NCI-H1105 treated with DMSO at 0.1 percent for 48 hours (cell line): ENCODE measurements around the gene WFDC6.

Experiments used
- DNase-seq: peaks from one replicate; lab custom pipeline; 2025; lab: John Stamatoyannopoulos, UW

Gene WFDC6

GRCh38 chr20:45515147-45515913 is 24.0 kb downstream of the WFDC6 start, which contains the start of gene SPINT3:
Gene SPINT3 (minus strand): TSS chr20:45515622. CDS start chr20:45515608, 14 bp downstream.
- DNase-seq = no peak

- no peak for DNase-seq
Measured at GRCh38 chr20:45510242-45510862, 28.9 kb downstream of the WFDC6 start.

GRCh38 chr20:45509091-45509490 is 30.2 kb downstream of the WFDC6 start:
- no peak for DNase-seq

- no peak for DNase-seq
Measured at GRCh38 chr20:45508068-45508886, 31.0 kb downstream of the WFDC6 start.

GRCh38 chr20:45507011-45507820 is 32.1 kb downstream of the WFDC6 start:
- no peak for DNase-seq

- no peak for DNase-seq
Measured at GRCh38 chr20:45506398-45506797, 32.9 kb downstream of the WFDC6 start.

GRCh38 chr20:45503403-45503802 is 35.9 kb downstream of the WFDC6 start:
- DNase-seq = no peak

GRCh38 chr20:45502561-45502960 is 36.7 kb downstream of the WFDC6 start:
- no peak for DNase-seq

GRCh38 chr20:45501600-45501999 is 37.7 kb downstream of the WFDC6 start:
- DNase-seq = no peak

- DNase-seq = no peak
Measured at GRCh38 chr20:45500022-45500421, 39.3 kb downstream of the WFDC6 start.

- DNase-seq = no peak
Measured at GRCh38 chr20:45497971-45498494, 41.2 kb downstream of the WFDC6 start.

GRCh38 chr20:45496166-45496565 is 43.1 kb downstream of the WFDC6 start:
- no peak for DNase-seq

- DNase-seq = no peak
Measured at GRCh38 chr20:45495501-45495941, 43.8 kb downstream of the WFDC6 start.

- no peak for DNase-seq
Measured at GRCh38 chr20:45489083-45489531, 50.2 kb downstream of the WFDC6 start.

- no peak for DNase-seq
Measured at GRCh38 chr20:45487231-45487635, 52.0 kb downstream of the WFDC6 start.

- no peak for DNase-seq
Measured at GRCh38 chr20:45485388-45485787, 53.9 kb downstream of the WFDC6 start.

GRCh38 chr20:45484676-45485075 is 54.6 kb downstream of the WFDC6 start:
- DNase-seq = no peak
